PFSK-1 (cell line): ENCODE results near the gene KCNQ1OT1.

Source experiments
- POLR2AphosphoS5 ChIP-seq: IDR thresholded peaks from 2 replicates; pipeline ENCODE4 v1.6.1; 2012; ENCODE audit warnings: low read depth, mild to moderate bottlenecking, control low read depth, low read length, moderate library complexity
- SIN3A ChIP-seq: IDR thresholded peaks from 2 replicates; pipeline ENCODE4 v1.6.1; 2012; ENCODE audit warnings: mild to moderate bottlenecking, low read length, moderate library complexity, borderline replicate concordance; ENCODE audit not compliant: insufficient read depth
- TAF1 ChIP-seq: IDR thresholded peaks from 2 replicates; pipeline ENCODE4 v1.6.1; 2012; ENCODE audit warnings: low read length, control low read depth, borderline replicate concordance; ENCODE audit not compliant: insufficient read depth
- TF ChIP-seq, protein P1 (sequence below), 2 experiments: IDR thresholded peaks; 2 replicates each; pipeline versions ENCODE4 v1.6.1 to v1.8.0; 2011 to 2012; ENCODE audit warnings: low read depth in 2 of 2, low read length in 2 of 2, control low read depth in 1 of 2, inconsistent platforms in 1 of 2, mild to moderate bottlenecking in 1 of 2, moderate library complexity in 1 of 2; ENCODE audit not compliant: insufficient read depth in 1 of 2

DNA sequence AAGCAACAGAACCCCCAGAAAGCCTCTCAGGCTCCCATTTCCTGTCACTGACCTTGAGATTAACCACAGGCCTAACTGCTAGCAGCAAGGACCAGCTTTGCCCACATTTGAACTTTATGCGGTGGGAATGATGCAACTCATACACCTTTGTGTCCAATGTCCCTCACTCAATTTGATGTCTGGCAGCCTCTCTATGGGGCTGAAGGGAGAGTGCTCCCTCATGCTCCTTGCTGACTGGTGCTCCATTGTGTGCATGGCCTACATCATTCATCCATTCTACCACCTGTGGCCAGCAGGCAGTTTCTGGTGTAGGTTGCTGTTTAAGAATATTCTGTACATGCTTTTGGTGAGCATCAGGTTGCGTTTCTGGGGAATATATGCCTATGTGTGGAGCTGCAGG lies 31.9 kb downstream of the KCNQ1OT1 start:
- TF ChIP-seq SIN3A (no peak), TAF1 (no peak), POLR2AphosphoS5 (no peak)
- TF ChIP-seq, protein P1, sequence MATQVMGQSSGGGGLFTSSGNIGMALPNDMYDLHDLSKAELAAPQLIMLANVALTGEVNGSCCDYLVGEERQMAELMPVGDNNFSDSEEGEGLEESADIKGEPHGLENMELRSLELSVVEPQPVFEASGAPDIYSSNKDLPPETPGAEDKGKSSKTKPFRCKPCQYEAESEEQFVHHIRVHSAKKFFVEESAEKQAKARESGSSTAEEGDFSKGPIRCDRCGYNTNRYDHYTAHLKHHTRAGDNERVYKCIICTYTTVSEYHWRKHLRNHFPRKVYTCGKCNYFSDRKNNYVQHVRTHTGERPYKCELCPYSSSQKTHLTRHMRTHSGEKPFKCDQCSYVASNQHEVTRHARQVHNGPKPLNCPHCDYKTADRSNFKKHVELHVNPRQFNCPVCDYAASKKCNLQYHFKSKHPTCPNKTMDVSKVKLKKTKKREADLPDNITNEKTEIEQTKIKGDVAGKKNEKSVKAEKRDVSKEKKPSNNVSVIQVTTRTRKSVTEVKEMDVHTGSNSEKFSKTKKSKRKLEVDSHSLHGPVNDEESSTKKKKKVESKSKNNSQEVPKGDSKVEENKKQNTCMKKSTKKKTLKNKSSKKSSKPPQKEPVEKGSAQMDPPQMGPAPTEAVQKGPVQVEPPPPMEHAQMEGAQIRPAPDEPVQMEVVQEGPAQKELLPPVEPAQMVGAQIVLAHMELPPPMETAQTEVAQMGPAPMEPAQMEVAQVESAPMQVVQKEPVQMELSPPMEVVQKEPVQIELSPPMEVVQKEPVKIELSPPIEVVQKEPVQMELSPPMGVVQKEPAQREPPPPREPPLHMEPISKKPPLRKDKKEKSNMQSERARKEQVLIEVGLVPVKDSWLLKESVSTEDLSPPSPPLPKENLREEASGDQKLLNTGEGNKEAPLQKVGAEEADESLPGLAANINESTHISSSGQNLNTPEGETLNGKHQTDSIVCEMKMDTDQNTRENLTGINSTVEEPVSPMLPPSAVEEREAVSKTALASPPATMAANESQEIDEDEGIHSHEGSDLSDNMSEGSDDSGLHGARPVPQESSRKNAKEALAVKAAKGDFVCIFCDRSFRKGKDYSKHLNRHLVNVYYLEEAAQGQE (IDR thresholded peaks at IDR 0.05; ENCODE audit: insufficient read depth in 1 of 2, low read depth in 2 of 2, low read length in 2 of 2), result no peak
